ENCODE measurements around the gene PKN1. TPM values are rescaled to one million over a fixed set of nuclear protein-coding genes. Genes with fewer than 3 reads are reported as not detected.
A peak's percentile ranks its signal among the peaks of the same experiment; 100 is the strongest.

The PKN1 gene
- total and polyA plus RNA-seq, 9 of the 15 experiments (the other 6 are each of a cell fraction or from before 2014, with no cell fraction given), result 0.30 to 228 (median 77.5) TPM

- no peak for TF ChIP-seq DLX4 (CRISPR knock-in tag; IDR thresholded peaks at IDR 0.05)
- TF ChIP-seq BRCA1 (IDR thresholded peaks at IDR 0.05), result no peak
- TF ChIP-seq BRCA1 (CRISPR knock-in tag; IDR thresholded peaks at IDR 0.05), result no peak
- peak; percentile 50; the same call in 1 of the 2 replicates for TF ChIP-seq KLF6 (CRISPR knock-in tag; IDR thresholded peaks at IDR 0.05; ENCODE audit: borderline replicate concordance)
- TF ChIP-seq ZNF609 (CRISPR knock-in tag; IDR thresholded peaks at IDR 0.05; ENCODE audit: borderline replicate concordance), result no peak
- TF ChIP-seq ZNF277 (CRISPR knock-in tag; IDR thresholded peaks at IDR 0.05; ENCODE audit: borderline replicate concordance), result no peak
- no peak for TF ChIP-seq TSHZ1 (CRISPR knock-in tag; IDR thresholded peaks at IDR 0.05)
- peak; percentile 51 for TF ChIP-seq CXXC5 (CRISPR knock-in tag; IDR thresholded peaks at IDR 0.05)
- peak; percentile 66; the same call in 1 of the 2 replicates for TF ChIP-seq ELF2 (CRISPR knock-in tag; IDR thresholded peaks at IDR 0.05)
- 0 out of 2 replicates have a peak, but pooled peaks have one; percentile 52 for TF ChIP-seq ZNF589 (CRISPR knock-in tag; IDR thresholded peaks at IDR 0.05; ENCODE audit: low read depth)
- peak; percentile 72; the same call in 1 of the 2 replicates for TF ChIP-seq ZNF644 (tag; IDR thresholded peaks at IDR 0.05; ENCODE audit: low read depth)
Observed at GRCh38 chr19:14440049-14440448, 6.9 kb downstream of the PKN1 start (continued).
